H9 (cell line): Measurements from ENCODE around the gene SUPT3H. TPM values are rescaled to one million over a fixed set of nuclear protein-coding genes. Genes with fewer than 3 reads are reported as not detected.

ENCODE experiments used
- DNase-seq: peaks from one replicate; pipeline ENCODE4 v3.0.0-alpha.2; 2017
- H2AFZ ChIP-seq: one replicate; pipeline ENCODE4 v1.6.1; 2013; ENCODE audit warnings: mild to moderate bottlenecking, low read length, control low read depth, moderate library complexity
- H2AK5ac ChIP-seq: 2 replicates; pipeline ENCODE4 v1.6.1; 2013; ENCODE audit warnings: low read length, control low read depth, mixed read lengths; ENCODE audit not compliant: insufficient read length
- H2BK120ac ChIP-seq: one replicate; pipeline ENCODE4 v1.6.1; 2013; ENCODE audit warnings: low read depth, mild to moderate bottlenecking, low read length, control low read depth, inconsistent platforms; ENCODE audit not compliant: poor library complexity, severe bottlenecking
- H2BK12ac ChIP-seq: 2 replicates; pipeline ENCODE4 v1.6.1; 2013; ENCODE audit warnings: low read length, control low read depth, mixed read lengths, low read depth; ENCODE audit not compliant: insufficient read length
- H2BK15ac ChIP-seq: 2 replicates; pipeline ENCODE4 v1.6.1; 2013; ENCODE audit warnings: low read depth, low read length, control low read depth
- H2BK20ac ChIP-seq: one replicate; pipeline ENCODE4 v1.6.1; 2013; ENCODE audit warnings: low read depth, mild to moderate bottlenecking, low read length, control low read depth, inconsistent platforms; ENCODE audit not compliant: poor library complexity, severe bottlenecking
- H2BK5ac ChIP-seq: 2 replicates; pipeline ENCODE4 v1.6.1; 2013; ENCODE audit warnings: low read length, control low read depth, mixed read lengths; ENCODE audit not compliant: insufficient read length
- H3K14ac ChIP-seq: 2 replicates; pipeline ENCODE4 v1.6.1; 2013; ENCODE audit warnings: low read length, control low read depth; ENCODE audit not compliant: insufficient read depth
- H3K18ac ChIP-seq: 2 replicates; pipeline ENCODE4 v1.6.1; 2013; ENCODE audit warnings: low read depth, mild to moderate bottlenecking, mixed read lengths, low read length, control low read depth; ENCODE audit not compliant: insufficient read length
- H3K23ac ChIP-seq: 2 replicates; pipeline ENCODE4 v1.6.1; 2013; ENCODE audit warnings: low read length, control low read depth, mixed read lengths, low read depth; ENCODE audit not compliant: insufficient read length
- H3K23me2 ChIP-seq: 2 replicates; pipeline ENCODE4 v1.6.1; 2013; ENCODE audit warnings: low read depth, mild to moderate bottlenecking, mixed read lengths, low read length, control low read depth; ENCODE audit not compliant: insufficient read length, poor library complexity, severe bottlenecking
- H3K27ac ChIP-seq: 2 replicates; pipeline ENCODE4 v1.5.1; 2013; ENCODE audit warnings: low read length, control low read depth, mixed read lengths, low read depth; ENCODE audit not compliant: insufficient read length
- H3K27me3 ChIP-seq: 2 replicates; pipeline ENCODE4 v1.6.1; 2013; ENCODE audit warnings: low read length, control low read depth, inconsistent platforms; ENCODE audit not compliant: insufficient read depth
- H3K4ac ChIP-seq: 2 replicates; pipeline ENCODE4 v1.6.1; 2013; ENCODE audit warnings: low read depth, mild to moderate bottlenecking, control low read depth, inconsistent platforms, low read length, moderate library complexity
- H3K4me1 ChIP-seq: 2 replicates; pipeline ENCODE4 v1.6.1; 2013; ENCODE audit warnings: low read length, control low read depth, inconsistent platforms; ENCODE audit not compliant: insufficient read depth
- H3K4me2 ChIP-seq: 2 replicates; pipeline ENCODE4 v1.6.1; 2013; ENCODE audit warnings: low read length, control low read depth, mixed read lengths; ENCODE audit not compliant: insufficient read length, insufficient read depth
- H3K56ac ChIP-seq: 2 replicates; pipeline ENCODE4 v1.6.1; 2013; ENCODE audit warnings: low read depth, mild to moderate bottlenecking, mixed read lengths, low read length, control low read depth; ENCODE audit not compliant: insufficient read length
- H3K79me1 ChIP-seq: 2 replicates; pipeline ENCODE4 v1.6.1; 2013; ENCODE audit warnings: low read depth, mild to moderate bottlenecking, moderate library complexity, low read length, control low read depth, inconsistent platforms; ENCODE audit not compliant: insufficient read depth, poor library complexity, severe bottlenecking
- H3K79me2 ChIP-seq: 2 replicates; pipeline ENCODE4 v1.6.1; 2013; ENCODE audit warnings: low read length, control low read depth, inconsistent platforms; ENCODE audit not compliant: insufficient read depth
- H3K9ac ChIP-seq: 2 replicates; pipeline ENCODE4 v1.6.1; 2013; ENCODE audit warnings: low read length, control low read depth, mixed read lengths; ENCODE audit not compliant: insufficient read length; ENCODE audit errors: extremely low read depth
- H3K9me3 ChIP-seq: one replicate; pipeline ENCODE4 v1.6.1; 2013; ENCODE audit warnings: low read depth, low read length, inconsistent platforms; ENCODE audit not compliant: control insufficient read depth
- H3T11ph ChIP-seq: one replicate; pipeline ENCODE4 v1.6.1; 2013; ENCODE audit warnings: mild to moderate bottlenecking, low read length, control low read depth, inconsistent platforms
- H4K20me1 ChIP-seq: one replicate; pipeline ENCODE4 v1.6.1; 2013; ENCODE audit not compliant: control insufficient read depth, insufficient read length, insufficient read depth
- H4K5ac ChIP-seq: 2 replicates; pipeline ENCODE4 v1.6.1; 2013; ENCODE audit warnings: low read depth, mild to moderate bottlenecking, mixed read lengths, low read length, control low read depth; ENCODE audit not compliant: insufficient read length
- H4K8ac ChIP-seq: replicated peaks from 2 replicates; pipeline ENCODE4 v1.6.1; 2013; ENCODE audit warnings: low read length, control low read depth, mixed read lengths, low read depth; ENCODE audit not compliant: insufficient read length
- H4K91ac ChIP-seq: 2 replicates; pipeline ENCODE4 v1.6.1; 2013; ENCODE audit warnings: low read depth, mild to moderate bottlenecking, moderate library complexity, mixed read lengths, low read length, control low read depth; ENCODE audit not compliant: insufficient read length
- H3K27ac Mint-ChIP-seq, 3 experiments: 2 replicates in 2 of 3; 3 replicates in 1 of 3; pipeline ENCODE4 v1.8.0; 2020 to 2021; ENCODE audit warnings: mixed read lengths in 3 of 3, mild to moderate bottlenecking in 1 of 3, moderate library complexity in 1 of 3
- H3K27me3 Mint-ChIP-seq: 2 replicates; pipeline ENCODE4 v1.8.0; 2021; ENCODE audit warnings: low read depth, mild to moderate bottlenecking, moderate library complexity, mixed read lengths
- H3K36me3 Mint-ChIP-seq, 3 experiments: 2 replicates in 2 of 3; 3 replicates in 1 of 3; pipeline ENCODE4 v1.8.0; 2020 to 2021; ENCODE audit warnings: low read depth in 3 of 3, mixed read lengths in 3 of 3; ENCODE audit not compliant: insufficient read depth in 1 of 3
- H3K4me1 Mint-ChIP-seq, 2 experiments: 2 replicates each; pipeline ENCODE4 v1.8.0; 2020; ENCODE audit warnings: mixed read lengths in 2 of 2
- H3K4me3 Mint-ChIP-seq, 2 experiments: 2 replicates in 1 of 2; 3 replicates in 1 of 2; pipeline ENCODE4 v1.8.0; 2020 to 2021; ENCODE audit warnings: mild to moderate bottlenecking in 2 of 2, mixed read lengths in 2 of 2, moderate library complexity in 1 of 2
- H3K9me3 Mint-ChIP-seq, 2 experiments: 2 replicates in 1 of 2; 3 replicates in 1 of 2; pipeline ENCODE4 v1.8.0; 2020; ENCODE audit warnings: mild to moderate bottlenecking in 2 of 2, mixed read lengths in 2 of 2, moderate library complexity in 1 of 2
- WGBS: extraction: QIAGEN DNeasy Blood & Tissue Kit; methylation state at CpG from one replicate; pipeline ENCODE4 v1.1.7; 2013; ENCODE audit warnings: missing lambda C conversion rate, low lambda C conversion rate, mixed read lengths; ENCODE audit not compliant: insufficient read length; ENCODE audit errors: extremely low coverage; 5-methylcytosine and 5-hydroxymethylcytosine counted together
- total RNA-seq: library from RNA; stranded (reverse); gene quantifications from 2 replicates; pipeline ENCODE4 v1.2.1, GENCODE V29; 2021
- TF ChIP-seq, protein P1 (sequence below): fragments of 200-600 bp; sonication (generic); conservative IDR thresholded peaks from 3 replicates; pipeline ENCODE4 v1.8.0; 2021; ENCODE audit warnings: antibody characterized with exemption, mild to moderate bottlenecking

Gene SUPT3H
- total RNA-seq, 1 experiment from 2014 or later: 22.5 TPM

DNA sequence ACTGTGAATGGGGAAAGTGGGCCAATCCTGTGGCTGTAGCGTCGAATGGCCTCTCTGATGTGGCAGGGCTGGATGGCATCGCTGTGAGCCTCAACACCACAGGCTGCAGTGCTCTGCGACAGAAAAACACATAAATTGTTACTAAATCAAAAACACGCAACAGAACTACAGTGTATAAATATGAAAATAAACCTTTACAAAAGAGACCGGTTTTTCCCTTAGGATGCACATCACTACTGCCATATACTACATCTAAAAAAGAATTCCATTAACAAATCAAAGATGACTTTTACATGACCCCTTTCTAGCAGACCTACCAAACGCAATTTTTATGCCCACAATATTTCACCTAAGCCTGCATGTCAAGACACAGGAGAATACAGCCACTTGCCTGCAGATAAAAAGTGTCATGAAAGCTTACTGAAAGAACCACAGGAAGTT, 445.1 kb downstream of the SUPT3H start:
- no peak overlapping the region for H3K27ac Mint-ChIP-seq
- no peak for DNase-seq
- no peak overlapping the region for H2AK5ac ChIP-seq
- WGBS: no CpG with 5 or more reads among the region's 7 CpGs
- H3K56ac ChIP-seq: no peak overlapping the region
- no peaks in the 10 kb centered on the region for H3K23me2 ChIP-seq
- no peak overlapping the region for H3K18ac ChIP-seq
- no peaks in the 10 kb centered on the region for H3K9me3 ChIP-seq
- H4K20me1 ChIP-seq: no peaks in the 10 kb centered on the region
- H3K4me1 Mint-ChIP-seq: peaks cover 0 to 5% of the 10 kb centered on the region in 2 experiments; a peak in 2 of 4 replicates
- H3K27me3 Mint-ChIP-seq: no peaks in the 10 kb centered on the region
- no peak overlapping the region for H4K8ac ChIP-seq
- no peak overlapping the region for H3K23ac ChIP-seq
- no peak overlapping the region for H2BK5ac ChIP-seq
- no peaks in the 10 kb centered on the region for H3K79me1 ChIP-seq
- H3K4me3 Mint-ChIP-seq: no peak overlapping the region
- no peak overlapping the region for H4K91ac ChIP-seq
- no peak overlapping the region for H2BK120ac ChIP-seq
- no peak overlapping the region for H2BK20ac ChIP-seq
- H3K27ac ChIP-seq: no peak overlapping the region
- TF ChIP-seq, protein P1, sequence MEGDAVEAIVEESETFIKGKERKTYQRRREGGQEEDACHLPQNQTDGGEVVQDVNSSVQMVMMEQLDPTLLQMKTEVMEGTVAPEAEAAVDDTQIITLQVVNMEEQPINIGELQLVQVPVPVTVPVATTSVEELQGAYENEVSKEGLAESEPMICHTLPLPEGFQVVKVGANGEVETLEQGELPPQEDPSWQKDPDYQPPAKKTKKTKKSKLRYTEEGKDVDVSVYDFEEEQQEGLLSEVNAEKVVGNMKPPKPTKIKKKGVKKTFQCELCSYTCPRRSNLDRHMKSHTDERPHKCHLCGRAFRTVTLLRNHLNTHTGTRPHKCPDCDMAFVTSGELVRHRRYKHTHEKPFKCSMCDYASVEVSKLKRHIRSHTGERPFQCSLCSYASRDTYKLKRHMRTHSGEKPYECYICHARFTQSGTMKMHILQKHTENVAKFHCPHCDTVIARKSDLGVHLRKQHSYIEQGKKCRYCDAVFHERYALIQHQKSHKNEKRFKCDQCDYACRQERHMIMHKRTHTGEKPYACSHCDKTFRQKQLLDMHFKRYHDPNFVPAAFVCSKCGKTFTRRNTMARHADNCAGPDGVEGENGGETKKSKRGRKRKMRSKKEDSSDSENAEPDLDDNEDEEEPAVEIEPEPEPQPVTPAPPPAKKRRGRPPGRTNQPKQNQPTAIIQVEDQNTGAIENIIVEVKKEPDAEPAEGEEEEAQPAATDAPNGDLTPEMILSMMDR: no peak
- no peak overlapping the region for H2AFZ ChIP-seq
- no peak overlapping the region for H3K4me2 ChIP-seq
- no peaks in the 10 kb centered on the region for H3K9me3 Mint-ChIP-seq
- no peak overlapping the region for H3T11ph ChIP-seq
- no peaks in the 10 kb centered on the region for H3K4me1 ChIP-seq
- H2BK12ac ChIP-seq: no peak overlapping the region
- H3K79me2 ChIP-seq: no peaks in the 10 kb centered on the region
- H3K27me3 ChIP-seq: no peaks in the 10 kb centered on the region
- no peak overlapping the region for H2BK15ac ChIP-seq
- no peak overlapping the region for H4K5ac ChIP-seq
- no peak overlapping the region for H3K4ac ChIP-seq
- H3K36me3 Mint-ChIP-seq: no peaks in the 10 kb centered on the region
- no peak overlapping the region for H3K9ac ChIP-seq
- no peak overlapping the region for H3K14ac ChIP-seq
